Endothelial cell (in vitro differentiated cells): ENCODE data around the gene SPTY2D1. TPM values are rescaled to one million over a fixed set of nuclear protein-coding genes. Genes with fewer than 3 reads are reported as not detected.

Experiments used
- DNase-seq: peaks from one replicate; pipeline ENCODE4 v3.0.0; 2021; ENCODE audit warnings: low spot score
- H3K27ac Mint-ChIP-seq: one replicate; pipeline ENCODE4 v1.8.0; 2021; ENCODE audit warnings: mixed read lengths, inconsistent platforms; ENCODE audit not compliant: unreplicated experiment
- H3K27me3 Mint-ChIP-seq: one replicate; pipeline ENCODE4 v1.8.0; 2021; ENCODE audit warnings: mild to moderate bottlenecking, moderate library complexity, mixed read lengths, inconsistent platforms; ENCODE audit not compliant: unreplicated experiment
- H3K36me3 Mint-ChIP-seq: one replicate; pipeline ENCODE4 v1.8.0; 2021; ENCODE audit warnings: mild to moderate bottlenecking, low read depth, mixed read lengths, inconsistent platforms; ENCODE audit not compliant: unreplicated experiment
- H3K4me1 Mint-ChIP-seq: one replicate; pipeline ENCODE4 v1.8.0; 2021; ENCODE audit warnings: mild to moderate bottlenecking, mixed read lengths, inconsistent platforms; ENCODE audit not compliant: unreplicated experiment
- H3K4me3 Mint-ChIP-seq: one replicate; pipeline ENCODE4 v1.8.0; 2021; ENCODE audit warnings: mild to moderate bottlenecking, mixed read lengths, inconsistent platforms; ENCODE audit not compliant: unreplicated experiment
- H3K9me3 Mint-ChIP-seq: one replicate; pipeline ENCODE4 v1.8.0; 2021; ENCODE audit warnings: mixed read lengths, inconsistent platforms; ENCODE audit not compliant: unreplicated experiment
- CTCF ChIP-seq: fragments of 200-600 bp; sonication (generic); IDR thresholded peaks from one replicate; pipeline ENCODE4 v1.5.0; 2021; ENCODE audit warnings: antibody characterized with exemption; ENCODE audit not compliant: unreplicated experiment
- total RNA-seq: library from RNA; stranded (reverse); fragmentation: NEBNext Ultra II Directional; extraction: Animal tissue kit (Norgen Biotek cat#: 25700); gene quantifications from one replicate; pipeline ENCODE4 v1.2.1, GENCODE V29; 2021; ENCODE audit not compliant: unreplicated experiment

Gene SPTY2D1
- total RNA-seq, 1 donor from 2014 or later, result 19.9 TPM

DNA sequence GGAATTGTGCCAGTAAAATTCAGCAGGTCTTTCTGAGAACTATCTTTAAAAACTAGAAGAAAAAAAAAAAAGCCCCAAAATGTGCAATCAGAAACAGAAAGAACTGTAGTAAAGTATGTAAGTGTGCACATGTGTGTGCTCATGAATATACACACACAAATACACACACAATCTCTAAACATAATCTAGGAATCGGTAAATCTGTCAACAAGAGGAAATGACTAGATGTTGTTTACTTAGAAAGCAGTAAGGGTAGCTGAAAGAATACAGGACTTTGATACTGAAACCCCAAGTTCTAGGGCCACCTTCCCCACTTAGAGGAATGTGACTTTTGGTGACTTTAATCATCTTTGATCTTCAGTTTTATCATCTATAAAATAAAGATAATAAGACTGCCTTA is 58.8 kb downstream of the SPTY2D1 start:
- no peak for DNase-seq
- Mint-ChIP-seq H3K36me3 (peaks cover 4% of the 10 kb centered on the region), H3K27ac (no peak overlapping the region), H3K9me3 (no peaks in the 10 kb centered on the region), H3K4me3 (no peak overlapping the region), H3K4me1 (peaks cover 7% of the 10 kb centered on the region), H3K27me3 (no peaks in the 10 kb centered on the region)
- TF ChIP-seq CTCF, result no peak

GRCh38 chr11:18567081-18567480 is 67.1 kb downstream of the SPTY2D1 start:
- no peak for DNase-seq
- TF ChIP-seq CTCF, result no peak
- Mint-ChIP-seq H3K9me3 (no peaks in the 10 kb centered on the region), H3K4me1 (no peaks in the 10 kb centered on the region), H3K27me3 (no peaks in the 10 kb centered on the region), H3K27ac (no peak overlapping the region), H3K36me3 (no peaks in the 10 kb centered on the region), H3K4me3 (no peak overlapping the region)

- Mint-ChIP-seq H3K4me3 (no peak overlapping the region), H3K36me3 (no peaks in the 10 kb centered on the region), H3K27me3 (no peaks in the 10 kb centered on the region), H3K27ac (no peak overlapping the region), H3K9me3 (no peaks in the 10 kb centered on the region), H3K4me1 (no peaks in the 10 kb centered on the region)
- DNase-seq, result no peak
- no peak for TF ChIP-seq CTCF
These were observed 67.7 kb downstream of the SPTY2D1 start for GRCh38 chr11:18566406-18566805.

- no peaks in the 10 kb centered on the region for H3K9me3 Mint-ChIP-seq
- H3K27ac Mint-ChIP-seq, result no peak overlapping the region
- DNase-seq, result no peak
- no peaks in the 10 kb centered on the region for H3K36me3 Mint-ChIP-seq
- H3K4me1 Mint-ChIP-seq, result no peaks in the 10 kb centered on the region
- no peak for TF ChIP-seq CTCF
- peaks cover 2% of the 10 kb centered on the region for H3K27me3 Mint-ChIP-seq
- H3K4me3 Mint-ChIP-seq, result no peak overlapping the region
These were observed 70.0 kb downstream of the SPTY2D1 start for GRCh38 chr11:18564149-18564548.

DNA sequence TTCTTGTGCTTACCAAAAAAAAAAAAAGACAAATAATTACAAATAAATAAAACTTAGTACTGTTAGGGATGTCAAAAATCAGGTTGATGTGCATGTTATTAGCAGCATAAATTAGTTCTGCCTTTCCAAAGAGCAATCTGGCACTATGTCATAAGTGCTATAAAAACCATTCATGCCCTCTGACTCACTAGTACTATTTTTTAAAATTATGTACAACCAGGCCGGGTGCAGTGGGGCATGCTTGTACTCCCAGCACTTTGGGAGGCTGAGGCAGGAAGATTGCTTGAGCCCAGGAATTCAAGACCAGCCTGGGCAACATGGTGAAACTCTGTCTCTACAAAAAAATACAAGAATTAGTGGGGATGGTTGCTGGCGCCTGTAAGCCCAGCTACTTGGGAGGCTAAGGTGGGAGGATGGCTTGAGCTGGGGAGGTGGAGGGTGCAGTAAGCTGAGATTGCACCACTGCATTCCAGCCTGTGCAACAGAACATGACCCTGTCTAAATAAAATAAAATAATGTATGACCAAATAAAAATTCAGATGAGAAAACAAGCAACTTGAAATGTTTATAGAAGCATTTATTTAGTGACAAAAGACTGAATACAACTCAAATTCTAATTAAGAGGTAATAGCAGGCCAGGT is 70.9 kb downstream of the SPTY2D1 start:
- TF ChIP-seq CTCF, result no peak
- Mint-ChIP-seq H3K4me1 (no peaks in the 10 kb centered on the region), H3K27me3 (peaks cover 2% of the 10 kb centered on the region), H3K9me3 (no peaks in the 10 kb centered on the region), H3K36me3 (no peaks in the 10 kb centered on the region), H3K4me3 (no peak overlapping the region), H3K27ac (no peak overlapping the region)
- DNase-seq, result no peak

Other genes starting within 250 kb of the SPTY2D1 start
- gene LDHA, start 239.8 kb downstream of the SPTY2D1 start, total RNA-seq, result 74.0 TPM
- gene LDHC, start 222.0 kb downstream of the SPTY2D1 start, total RNA-seq, result not detected
- not detected for gene LDHAL6A, start 178.5 kb downstream of the SPTY2D1 start, total RNA-seq
- 47.4 TPM for gene TSG101, start 107.4 kb downstream of the SPTY2D1 start, total RNA-seq
- gene UEVLD, start 45.6 kb downstream of the SPTY2D1 start, total RNA-seq, result 13.2 TPM
- gene MISFA, start 34.6 kb downstream of the SPTY2D1 start, total RNA-seq, result 2.8 TPM
- gene TMEM86A, start 64.4 kb upstream of the SPTY2D1 start, total RNA-seq, result 3.9 TPM
- 0.74 TPM for gene IGSF22, start 91.8 kb upstream of the SPTY2D1 start, total RNA-seq
- 16.4 TPM for gene PTPN5, start 157.5 kb upstream of the SPTY2D1 start, total RNA-seq